Adrenal gland (tissue), 12 donors: ENCODE results near the gene ITGB4. TPM values are rescaled to one million over a fixed set of nuclear protein-coding genes. Genes with fewer than 3 reads are reported as not detected.

ENCODE experiments used
- DNase-seq, 7 donors: peaks; one replicate each; pipeline ENCODE4 v3.0.0-alpha.2; 2019 to 2020
- H3K27ac ChIP-seq, 5 donors: fragments of 200-600 bp; sonication (generic) in 4 of 5; 1 replicate in 3 of 5; 2 replicates in 2 of 5; pipeline versions ENCODE4 v1.5.1 to v1.8.0; 2016 to 2020; ENCODE audit warnings: mild to moderate bottlenecking in 1 of 5
- H3K27me3 ChIP-seq: fragments of 200-600 bp; 2 replicates; pipeline ENCODE4 v1.8.0; 2021
- H3K36me3 ChIP-seq, 2 donors: fragments of 200-600 bp; replicated peaks in 1 of 2; 1 replicate in 1 of 2; 2 replicates in 1 of 2; pipeline versions ENCODE4 v1.5.1 to v1.8.0; 2018 to 2022
- H3K4me1 ChIP-seq, 2 donors: fragments of 200-600 bp; replicated peaks in 1 of 2; 1 replicate in 1 of 2; 2 replicates in 1 of 2; pipeline versions ENCODE4 v1.5.1 to v1.8.0; 2018 to 2021
- H3K4me3 ChIP-seq, 4 donors: fragments of 200-600 bp; sonication (generic) in 3 of 4; one replicate each; pipeline ENCODE4 v1.5.1; 2016 to 2018
- H3K9me3 ChIP-seq, 3 donors: fragments of 200-600 bp; sonication (generic) in 1 of 3; replicated peaks in 1 of 3; 1 replicate in 2 of 3; 2 replicates in 1 of 3; pipeline versions ENCODE4 v1.5.1 to v1.8.0; 2016 to 2021
- POLR2A ChIP-seq, 2 donors: fragments of 450-650 bp; IDR thresholded peaks; one replicate each; pipeline ENCODE4 v1.6.1; 2017; ENCODE audit warnings: antibody characterized with exemption in 2 of 2, mild to moderate bottlenecking in 2 of 2, moderate library complexity in 1 of 2
- WGBS, 4 donors: extraction: QIAGEN DNeasy Blood & Tissue Kit in 2 of 4; methylation state at CpG; one replicate each; pipeline versions ENCODE4 v1.1.5 to v1.1.7; 2013 to 2017; 5-methylcytosine and 5-hydroxymethylcytosine counted together
- intact Hi-C, 2 donors: fragments of 100-400 bp; cut with DNase I; formaldehyde crosslinking; loops; one replicate each; pipeline versions ENCODE4 v1.14.1 to v1.15.0; 2022 to 2023
- polyA plus RNA-seq, 3 donors: library from polyadenylated mRNA; stranded (reverse); fragments of 200-250 nt in 2 of 3; fragments of 350-450 nt in 1 of 3; fragmentation: Illumina TruSeq in 1 of 3; extraction: RNeasy Lipid Tissue Mini Kit (QIAGEN cat#74804) in 1 of 3; gene quantifications; one replicate each; pipeline ENCODE4 v1.2.3, GENCODE V29; 2013 to 2014
- total RNA-seq, 9 donors: library from RNA; depleted of rRNA in 4 of 9; stranded (reverse); fragments of >200 nt in 4 of 9; fragments of 120-200 nt in 1 of 9; fragmentation: NEBNext Ultra II Directional in 1 of 9; extraction: Animal tissue kit (Norgen Biotek cat#: 25700) in 1 of 9; gene quantifications; one replicate each; pipeline versions ENCODE4 v1.1.0 to v1.2.4, GENCODE V29; 2013 to 2023
- TF ChIP-seq, protein P1 (sequence below), 6 experiments: fragments of 450-650 bp in 4 of 6; fragments of 200-600 bp in 2 of 6; sonication (generic) in 1 of 6; IDR thresholded peaks; 1 replicate in 5 of 6; 2 replicates in 1 of 6; pipeline versions ENCODE4 v1.5.1 to v1.8.0; 2016 to 2021; ENCODE audit warnings: antibody characterized with exemption in 6 of 6, mild to moderate bottlenecking in 2 of 6, moderate library complexity in 1 of 6
- donor health status: healthy with polysubstance abuse.
- donor health status: Bipolar disorder and iron deficiency.
- donor health status: DM: yes; HTN: yes; CAD: no.
- donor health status: DM: no; HTN: no; CAD: no.
- donor health status: DM: no; HTN: no; CAD: no.
- donor health status: DM: yes; HTN: yes; CAD: no.

Gene ITGB4
- total and polyA plus RNA-seq, 12 donors, result 1.00 to 12.5 (median 6.9) TPM

- peaks cover 0 to 21% of the 10 kb centered on the region in 2 donors for H3K36me3 ChIP-seq
- DNase-seq, result peak in 5 of 7 donors; percentile 18 to 68 (median 47)
- WGBS, 4 donors, result 71 to 88% (median 80%) methylated on average over 10 to 12 of the region's 12 CpGs
Measured at GRCh38 chr17:75773121-75773807, 52.0 kb downstream of the ITGB4 start.

GRCh38 chr17:75773808-75774470 is 52.7 kb downstream of the ITGB4 start:
- no peaks in the 10 kb centered on the region for H3K9me3 ChIP-seq
- peak in 4 of 7 donors; percentile 29 to 73 (median 46) for DNase-seq
- peaks cover 15 to 16% of the 10 kb centered on the region in 2 donors for H3K4me1 ChIP-seq
- H3K27ac ChIP-seq, result no peak overlapping the region
- intact Hi-C loops, result loop anchor here in 1 of 2 donors (10.0 kb wide), 1 partner anchor 121 kb away; the partner anchor contains the start of gene TRIM65
- no peaks in the 10 kb centered on the region for H3K27me3 ChIP-seq
- H3K36me3 ChIP-seq, result peaks cover 0 to 28% of the 10 kb centered on the region in 2 donors
- WGBS, 4 donors, result 83 to 88% (median 84%) methylated on average over 9 to 15 of the region's 15 CpGs
- TF ChIP-seq POLR2A (IDR thresholded peaks at IDR 0.05), result no peak
- TF ChIP-seq, protein P1, sequence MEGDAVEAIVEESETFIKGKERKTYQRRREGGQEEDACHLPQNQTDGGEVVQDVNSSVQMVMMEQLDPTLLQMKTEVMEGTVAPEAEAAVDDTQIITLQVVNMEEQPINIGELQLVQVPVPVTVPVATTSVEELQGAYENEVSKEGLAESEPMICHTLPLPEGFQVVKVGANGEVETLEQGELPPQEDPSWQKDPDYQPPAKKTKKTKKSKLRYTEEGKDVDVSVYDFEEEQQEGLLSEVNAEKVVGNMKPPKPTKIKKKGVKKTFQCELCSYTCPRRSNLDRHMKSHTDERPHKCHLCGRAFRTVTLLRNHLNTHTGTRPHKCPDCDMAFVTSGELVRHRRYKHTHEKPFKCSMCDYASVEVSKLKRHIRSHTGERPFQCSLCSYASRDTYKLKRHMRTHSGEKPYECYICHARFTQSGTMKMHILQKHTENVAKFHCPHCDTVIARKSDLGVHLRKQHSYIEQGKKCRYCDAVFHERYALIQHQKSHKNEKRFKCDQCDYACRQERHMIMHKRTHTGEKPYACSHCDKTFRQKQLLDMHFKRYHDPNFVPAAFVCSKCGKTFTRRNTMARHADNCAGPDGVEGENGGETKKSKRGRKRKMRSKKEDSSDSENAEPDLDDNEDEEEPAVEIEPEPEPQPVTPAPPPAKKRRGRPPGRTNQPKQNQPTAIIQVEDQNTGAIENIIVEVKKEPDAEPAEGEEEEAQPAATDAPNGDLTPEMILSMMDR (IDR thresholded peaks at IDR 0.05), result peak in 1 of 6 experiments; percentile 18
- no peak overlapping the region for H3K4me3 ChIP-seq

More at GRCh38 chr17:75773121-75773807, 52.0 kb downstream of the ITGB4 start:
- TF ChIP-seq POLR2A (IDR thresholded peaks at IDR 0.05), result no peak
- TF ChIP-seq, protein P1 (IDR thresholded peaks at IDR 0.05), result no peak
- H3K9me3 ChIP-seq, result no peaks in the 10 kb centered on the region
- intact Hi-C loops, result loop anchor here in 1 of 2 donors (10.0 kb wide), 1 partner anchor 122 kb away; the partner anchor contains the start of gene TRIM65
- H3K4me1 ChIP-seq, result peaks cover 15% of the 10 kb centered on the region in 2 donors
- no peak overlapping the region for H3K27ac ChIP-seq
- no peak overlapping the region for H3K4me3 ChIP-seq
- H3K27me3 ChIP-seq, result no peaks in the 10 kb centered on the region

GRCh38 chr17:75774471-75774990 is 53.3 kb downstream of the ITGB4 start:
- H3K27ac ChIP-seq, result peak overlapping the region in 1 of 5 donors; percentile 7
- H3K4me3 ChIP-seq, result no peak overlapping the region
- H3K9me3 ChIP-seq, result no peaks in the 10 kb centered on the region
- TF ChIP-seq, protein P1 (IDR thresholded peaks at IDR 0.05), result no peak
- TF ChIP-seq POLR2A (IDR thresholded peaks at IDR 0.05), result no peak
- peaks cover 0 to 29% of the 10 kb centered on the region in 2 donors for H3K36me3 ChIP-seq
- no peaks in the 10 kb centered on the region for H3K27me3 ChIP-seq
- peaks cover 15 to 16% of the 10 kb centered on the region in 2 donors for H3K4me1 ChIP-seq
- WGBS, 4 donors, result 84 to 96% (median 91%) methylated on average over 4 of the region's 4 CpGs
- intact Hi-C loops, result loop anchor here in 1 of 2 donors (10.0 kb wide), 1 partner anchor 120 kb away; the partner anchor contains the start of gene TRIM65
- peak in 4 of 7 donors; percentile 23 to 69 (median 46) for DNase-seq
